Measurements from ENCODE around the gene AAK1. TPM values are rescaled to one million over a fixed set of nuclear protein-coding genes. Genes with fewer than 3 reads are reported as not detected.
A peak's percentile ranks its signal among the peaks of the same experiment; 100 is the strongest.
"Not testable (repeated sequence)": the region's sequence is repeated elsewhere in the genome, so short reads cannot be mapped to it uniquely, and the experiment has no call there.

Gene AAK1
- total RNA-seq, 1 donor from 2014 or later: 66.4 TPM

DNA sequence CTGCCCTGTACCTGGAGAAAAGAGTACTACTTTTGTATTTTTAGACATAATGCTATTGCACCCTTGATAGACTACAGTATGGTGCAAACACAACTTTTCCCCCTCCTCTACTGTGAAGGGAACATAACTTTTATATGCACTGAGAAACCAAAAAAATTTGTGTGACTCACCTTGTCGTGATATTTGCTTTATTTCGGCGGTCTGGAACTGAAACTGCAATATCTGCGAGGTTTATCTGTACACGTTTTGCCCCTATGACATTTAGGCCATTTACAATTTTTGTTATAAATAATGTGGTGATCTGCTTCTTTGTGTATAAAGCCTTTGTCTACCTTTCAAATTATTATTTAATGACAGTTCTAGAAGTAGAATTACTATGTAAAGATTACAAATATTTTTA is 34.4 kb upstream of the AAK1 start:
- no peak for TF ChIP-seq CTCF (IDR thresholded peaks at IDR 0.05; ENCODE audit: unreplicated experiment)
- H3K4me3 Mint-ChIP-seq: no peak overlapping the region
- peaks cover 5% of the 10 kb centered on the region for H3K9me3 Mint-ChIP-seq
- no peak for DNase-seq (ENCODE audit: low spot score in 2 of 2, unreplicated experiment in 2 of 2)
- H3K27ac Mint-ChIP-seq: no peak overlapping the region
- H3K27me3 Mint-ChIP-seq (ENCODE audit: low read depth): no peaks in the 10 kb centered on the region
- no peaks in the 10 kb centered on the region for H3K36me3 Mint-ChIP-seq
- peaks cover 14% of the 10 kb centered on the region for H3K4me1 Mint-ChIP-seq

DNA sequence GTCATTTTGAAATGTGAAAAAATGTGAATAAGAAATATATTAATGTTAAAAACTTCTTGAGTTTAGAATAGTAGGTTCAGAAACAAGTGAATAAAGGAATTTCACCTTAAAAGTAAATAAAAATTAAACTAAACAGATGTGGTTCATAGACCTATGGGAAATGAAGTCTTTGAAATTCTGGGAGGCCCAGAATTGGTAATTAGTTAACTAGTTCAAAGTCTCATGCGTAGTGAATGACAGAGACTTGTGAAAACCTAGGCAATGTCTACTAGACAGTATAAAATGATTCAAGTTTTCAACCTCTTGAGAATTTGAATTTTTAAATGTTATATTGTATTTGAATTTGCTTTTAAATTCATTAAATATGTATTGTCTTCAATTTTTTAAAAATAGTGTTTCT is 32.6 kb upstream of the AAK1 start:
- peaks cover 9% of the 10 kb centered on the region for H3K9me3 Mint-ChIP-seq
- H3K4me1 Mint-ChIP-seq: peaks cover 9% of the 10 kb centered on the region
- no peaks in the 10 kb centered on the region for H3K27me3 Mint-ChIP-seq (ENCODE audit: low read depth)
- DNase-seq (ENCODE audit: low spot score in 2 of 2, unreplicated experiment in 2 of 2): no peak
- no peak overlapping the region for H3K4me3 Mint-ChIP-seq
- H3K36me3 Mint-ChIP-seq: no peaks in the 10 kb centered on the region
- no peak overlapping the region for H3K27ac Mint-ChIP-seq
- no peak for TF ChIP-seq CTCF (IDR thresholded peaks at IDR 0.05; ENCODE audit: unreplicated experiment)

DNA sequence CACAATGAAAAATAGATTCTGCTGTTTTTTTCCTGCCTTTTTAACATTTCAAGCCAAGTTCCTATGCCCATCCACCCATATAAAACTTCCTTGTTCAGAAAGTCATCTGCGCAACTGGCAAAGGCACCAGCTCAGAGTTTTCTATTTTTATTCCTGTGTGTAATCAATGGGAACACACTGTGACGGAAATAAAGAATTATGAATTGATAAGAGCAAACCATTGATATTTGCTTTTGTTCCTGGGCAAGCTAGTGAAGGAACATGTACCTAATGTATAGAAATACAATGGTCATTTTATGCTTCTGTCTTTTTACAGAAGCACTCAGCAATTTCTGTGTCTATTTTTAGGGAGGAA is 30.8 kb upstream of the AAK1 start:
- Mint-ChIP-seq H3K4me1 (peaks cover 9% of the 10 kb centered on the region), H3K4me3 (no peak overlapping the region), H3K9me3 (peaks cover 9% of the 10 kb centered on the region), H3K27me3 (ENCODE audit: low read depth) (no peaks in the 10 kb centered on the region), H3K27ac (no peak overlapping the region), H3K36me3 (no peaks in the 10 kb centered on the region)
- no peak for DNase-seq (ENCODE audit: low spot score in 2 of 2, unreplicated experiment in 2 of 2)
- no peak for TF ChIP-seq CTCF (IDR thresholded peaks at IDR 0.05; ENCODE audit: unreplicated experiment)

DNA sequence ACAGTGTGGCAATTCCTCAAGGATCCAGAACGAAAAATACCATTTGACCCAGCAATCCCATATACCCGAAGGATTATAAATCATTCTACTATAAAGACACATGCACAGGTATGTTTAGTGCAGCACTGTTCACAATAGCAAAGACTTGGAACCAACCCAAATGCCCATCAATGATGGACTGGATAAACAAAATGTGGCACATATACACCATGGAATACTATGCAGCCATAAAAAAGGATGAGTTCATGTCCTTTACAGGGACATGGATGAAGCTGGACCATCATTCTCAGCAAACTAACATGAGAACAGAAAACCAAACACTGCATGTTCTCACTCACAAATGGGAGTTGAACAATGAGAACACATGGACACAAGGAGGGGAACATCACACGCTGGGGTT is 29.6 kb upstream of the AAK1 start:
- DNase-seq (ENCODE audit: low spot score in 2 of 2, unreplicated experiment in 2 of 2); H3K4me1 Mint-ChIP-seq; H3K36me3 Mint-ChIP-seq; H3K9me3 Mint-ChIP-seq; H3K27ac Mint-ChIP-seq; H3K4me3 Mint-ChIP-seq; H3K27me3 Mint-ChIP-seq (ENCODE audit: low read depth): not testable (repeated sequence)

DNA sequence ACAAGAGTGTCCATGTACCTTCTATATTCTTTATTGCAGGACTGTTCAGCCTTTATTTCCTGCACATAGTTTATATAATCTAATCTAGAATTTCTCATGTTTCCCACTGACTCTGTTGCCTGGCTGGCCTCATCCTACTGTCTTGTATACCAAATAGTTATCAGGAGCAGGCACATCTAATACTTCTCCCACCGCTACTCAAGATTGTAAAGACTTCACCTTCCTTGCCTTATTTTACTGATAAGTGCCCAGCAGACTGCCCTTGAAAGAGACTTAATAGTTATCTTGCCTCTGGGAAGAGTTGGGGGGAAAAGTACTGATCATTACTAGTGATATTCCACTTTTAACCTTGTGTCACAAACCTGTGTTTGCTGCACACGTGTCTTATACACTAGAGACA is 26.1 kb upstream of the AAK1 start:
- H3K9me3 Mint-ChIP-seq: peaks cover 12% of the 10 kb centered on the region
- peak overlapping the region; percentile 40 for H3K27ac Mint-ChIP-seq
- no peak for TF ChIP-seq CTCF (IDR thresholded peaks at IDR 0.05; ENCODE audit: unreplicated experiment)
- no peaks in the 10 kb centered on the region for H3K27me3 Mint-ChIP-seq (ENCODE audit: low read depth)
- no peaks in the 10 kb centered on the region for H3K36me3 Mint-ChIP-seq
- H3K4me1 Mint-ChIP-seq: peaks cover 10% of the 10 kb centered on the region
- no peak for DNase-seq (ENCODE audit: low spot score in 2 of 2, unreplicated experiment in 2 of 2)
- H3K4me3 Mint-ChIP-seq: no peak overlapping the region

GRCh38 chr2:69668598-69668997 is 25.1 kb upstream of the AAK1 start:
- peaks cover 6% of the 10 kb centered on the region for H3K4me1 Mint-ChIP-seq
- no peak for DNase-seq (ENCODE audit: low spot score in 2 of 2, unreplicated experiment in 2 of 2)
- H3K36me3 Mint-ChIP-seq: peaks cover 4% of the 10 kb centered on the region
- no peak for TF ChIP-seq CTCF (IDR thresholded peaks at IDR 0.05; ENCODE audit: unreplicated experiment)
- H3K9me3 Mint-ChIP-seq: peaks cover 23% of the 10 kb centered on the region
- H3K4me3 Mint-ChIP-seq: no peak overlapping the region
- H3K27me3 Mint-ChIP-seq (ENCODE audit: low read depth): no peaks in the 10 kb centered on the region
- no peak overlapping the region for H3K27ac Mint-ChIP-seq
